ENCODE results near the gene DEF6. TPM values are rescaled to one million over a fixed set of nuclear protein-coding genes. Genes with fewer than 3 reads are reported as not detected.

The DEF6 gene
- total RNA-seq, 4 donors from 2014 or later: 0.78 to 4.6 (median 4.3) TPM

DNA sequence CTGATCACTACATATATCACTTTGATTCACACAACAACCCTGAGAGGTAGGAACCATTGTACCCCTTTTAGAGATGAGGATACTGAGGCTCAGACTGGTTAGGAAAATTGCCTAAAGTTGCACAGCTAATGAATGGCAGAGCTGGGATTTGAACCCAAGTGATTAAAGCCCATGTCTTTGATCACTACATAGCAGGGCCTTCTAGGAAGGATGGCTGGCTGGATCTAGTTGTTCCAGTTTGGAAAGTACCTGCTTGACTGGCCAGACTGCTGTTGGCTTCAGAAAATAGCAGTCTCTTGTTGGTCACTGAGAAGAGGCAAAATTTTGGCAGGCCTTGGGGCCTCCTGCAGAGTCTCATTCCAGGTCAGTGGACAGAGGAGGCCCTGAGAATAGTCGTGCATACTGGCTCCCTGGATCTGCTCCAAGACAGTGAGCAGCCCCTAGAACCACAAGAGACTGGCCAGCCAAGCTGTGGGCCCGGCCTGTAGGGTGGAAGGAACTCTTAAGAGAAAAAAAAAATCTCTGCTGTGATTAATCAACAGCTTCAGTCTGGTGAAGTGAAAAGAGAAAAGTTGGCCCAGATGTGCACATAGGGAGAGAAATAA lies 62.2 kb downstream of the DEF6 start:
- 0% methylated on average over 2 of the region's 2 CpGs; no CpG with 5 or more reads in 1 of the 2 donors for WGBS, 2 donors (ENCODE audit: low coverage in 1 of 2)
- H3K9me3 ChIP-seq: no peaks in the 10 kb centered on the region
- H3K4me3 ChIP-seq: no peak overlapping the region
- TF ChIP-seq POLR2A (IDR thresholded peaks at IDR 0.05) (no peak), POLR2AphosphoS5 (IDR thresholded peaks at IDR 0.05) (no peak), EP300 (IDR thresholded peaks at IDR 0.05) (no peak)
- TF ChIP-seq, protein P1, sequence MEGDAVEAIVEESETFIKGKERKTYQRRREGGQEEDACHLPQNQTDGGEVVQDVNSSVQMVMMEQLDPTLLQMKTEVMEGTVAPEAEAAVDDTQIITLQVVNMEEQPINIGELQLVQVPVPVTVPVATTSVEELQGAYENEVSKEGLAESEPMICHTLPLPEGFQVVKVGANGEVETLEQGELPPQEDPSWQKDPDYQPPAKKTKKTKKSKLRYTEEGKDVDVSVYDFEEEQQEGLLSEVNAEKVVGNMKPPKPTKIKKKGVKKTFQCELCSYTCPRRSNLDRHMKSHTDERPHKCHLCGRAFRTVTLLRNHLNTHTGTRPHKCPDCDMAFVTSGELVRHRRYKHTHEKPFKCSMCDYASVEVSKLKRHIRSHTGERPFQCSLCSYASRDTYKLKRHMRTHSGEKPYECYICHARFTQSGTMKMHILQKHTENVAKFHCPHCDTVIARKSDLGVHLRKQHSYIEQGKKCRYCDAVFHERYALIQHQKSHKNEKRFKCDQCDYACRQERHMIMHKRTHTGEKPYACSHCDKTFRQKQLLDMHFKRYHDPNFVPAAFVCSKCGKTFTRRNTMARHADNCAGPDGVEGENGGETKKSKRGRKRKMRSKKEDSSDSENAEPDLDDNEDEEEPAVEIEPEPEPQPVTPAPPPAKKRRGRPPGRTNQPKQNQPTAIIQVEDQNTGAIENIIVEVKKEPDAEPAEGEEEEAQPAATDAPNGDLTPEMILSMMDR (IDR thresholded peaks at IDR 0.05): no peak
- H3K36me3 ChIP-seq: peaks cover 0 to 20% of the 10 kb centered on the region in 2 donors
- peaks cover 8 to 63% (median 12%) of the 10 kb centered on the region in 3 donors for H3K4me1 ChIP-seq
- H3K27me3 ChIP-seq: no peaks in the 10 kb centered on the region
- peak; percentile 31 for ATAC-seq
- H3K27ac ChIP-seq: peak overlapping the region in 2 of 4 donors; percentile 20 to 57

DNA sequence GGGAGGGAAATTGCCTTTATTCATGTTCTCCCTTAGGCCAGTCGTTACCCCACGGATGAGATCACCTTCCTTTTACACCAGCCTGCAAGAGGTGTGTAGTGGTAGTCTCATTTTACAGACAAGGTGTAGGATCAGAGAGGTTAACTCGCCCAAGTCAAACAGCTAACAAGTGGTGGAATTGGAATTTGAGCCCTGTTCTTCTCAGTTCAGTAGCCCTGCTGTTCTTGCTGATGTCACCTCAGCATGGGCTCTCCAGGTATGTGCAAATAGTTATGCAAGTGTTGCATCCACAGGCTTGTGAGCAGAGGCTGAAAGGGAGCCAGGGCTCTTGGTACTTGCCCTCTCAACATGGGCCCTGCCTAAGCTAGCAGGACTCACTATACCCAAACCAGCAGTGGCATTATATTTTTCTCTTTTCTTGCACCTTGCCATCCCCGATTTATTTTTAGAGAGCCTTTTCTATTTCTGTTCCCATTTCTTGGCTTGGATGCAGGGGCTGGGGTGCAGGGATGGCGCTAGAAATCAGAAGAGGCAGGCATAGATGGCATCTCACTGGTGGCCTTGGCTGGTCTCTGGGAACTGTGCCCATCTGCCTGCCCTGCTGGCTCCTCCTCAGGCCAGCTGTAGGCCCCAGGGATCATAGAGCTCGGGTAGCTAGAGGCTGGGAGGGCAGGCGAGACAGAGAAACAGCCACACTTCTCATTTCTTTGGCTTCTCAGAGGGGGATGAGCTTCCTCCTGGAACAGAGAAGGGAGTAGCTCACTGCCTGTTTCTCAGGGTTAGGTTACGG lies 62.9 kb downstream of the DEF6 start:
- H3K9me3 ChIP-seq: no peaks in the 10 kb centered on the region
- no peaks in the 10 kb centered on the region for H3K27me3 ChIP-seq
- TF ChIP-seq, protein P1 (IDR thresholded peaks at IDR 0.05): no peak
- TF ChIP-seq EP300 (IDR thresholded peaks at IDR 0.05): no peak
- no peak for TF ChIP-seq POLR2A (IDR thresholded peaks at IDR 0.05)
- TF ChIP-seq POLR2AphosphoS5 (IDR thresholded peaks at IDR 0.05): no peak
- H3K27ac ChIP-seq: peak overlapping the region in 3 of 4 donors; percentile 20 to 57 (median 23)
- H3K36me3 ChIP-seq: peaks cover 0 to 16% of the 10 kb centered on the region in 2 donors
- 39 to 51% methylated on average over 3 to 4 of the region's 8 CpGs for WGBS, 2 donors (ENCODE audit: low coverage in 1 of 2)
- H3K4me1 ChIP-seq: peaks cover 8 to 63% (median 12%) of the 10 kb centered on the region in 3 donors
- ATAC-seq: peak; percentile 74
- no peak overlapping the region for H3K4me3 ChIP-seq

DNA sequence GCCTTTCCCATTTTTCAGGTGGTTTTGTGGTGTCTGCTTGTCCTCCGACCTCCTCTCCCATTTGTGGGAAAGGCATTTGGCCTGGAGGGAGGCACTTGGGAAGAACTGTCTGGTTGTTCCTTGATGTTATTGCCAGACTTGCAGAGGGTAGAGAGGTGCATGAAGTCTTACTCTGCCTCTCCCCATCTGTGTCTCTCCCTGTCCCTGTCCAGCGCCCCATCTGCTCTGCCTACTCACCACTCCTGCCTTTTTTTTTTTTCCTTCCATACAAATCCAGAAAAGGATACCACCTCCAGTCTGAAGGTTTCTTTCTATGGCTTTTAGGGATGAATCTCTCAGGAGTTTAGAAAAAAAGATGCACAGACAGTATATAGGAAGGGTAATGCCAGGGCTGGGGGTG lies 64.6 kb downstream of the DEF6 start:
- 92 to 100% methylated on average over 1 to 2 of the region's 2 CpGs for WGBS, 2 donors (ENCODE audit: low coverage in 1 of 2)
- ATAC-seq: no peak
- TF ChIP-seq POLR2A (IDR thresholded peaks at IDR 0.05): no peak
- TF ChIP-seq EP300 (IDR thresholded peaks at IDR 0.05): no peak
- TF ChIP-seq POLR2AphosphoS5 (IDR thresholded peaks at IDR 0.05): no peak
- TF ChIP-seq, protein P1 (IDR thresholded peaks at IDR 0.05): no peak
- H3K36me3 ChIP-seq: peaks cover 0 to under 1% of the 10 kb centered on the region in 2 donors
- no peak overlapping the region for H3K4me3 ChIP-seq
- peaks cover 8 to 51% (median 12%) of the 10 kb centered on the region in 3 donors for H3K4me1 ChIP-seq
- H3K27ac ChIP-seq: no peak overlapping the region
- H3K27me3 ChIP-seq: no peaks in the 10 kb centered on the region
- H3K9me3 ChIP-seq: no peaks in the 10 kb centered on the region

DNA sequence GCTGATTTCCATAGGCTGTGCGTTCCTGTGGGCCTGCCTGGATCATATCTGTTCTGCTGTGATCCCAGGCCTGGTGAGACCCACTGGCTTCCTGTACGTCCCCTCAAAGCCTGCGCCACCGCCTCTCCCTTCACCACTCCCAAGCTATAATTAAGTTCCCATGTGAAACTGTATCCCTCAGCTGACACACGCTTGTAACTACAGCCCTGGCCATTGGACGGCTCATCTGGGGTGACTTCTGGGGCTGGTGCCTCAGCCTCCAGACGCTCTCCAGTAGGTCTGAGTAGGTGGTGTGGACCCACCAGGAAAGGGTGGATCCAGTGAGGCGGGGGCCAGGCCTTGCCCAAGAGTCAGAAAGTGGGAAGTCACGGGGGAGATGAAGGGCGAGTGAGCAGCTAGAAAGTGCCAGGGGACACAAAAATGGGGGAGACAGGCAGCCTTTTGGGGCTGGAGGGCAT lies 65.7 kb downstream of the DEF6 start:
- Histone ChIP-seq H3K27me3 (no peaks in the 10 kb centered on the region), H3K4me3 (no peak overlapping the region), H3K4me1 (peaks cover 8 to 48% (median 15%) of the 10 kb centered on the region in 3 donors), H3K27ac (no peak overlapping the region), H3K36me3 (no peaks in the 10 kb centered on the region), H3K9me3 (no peaks in the 10 kb centered on the region)
- TF ChIP-seq EP300 (IDR thresholded peaks at IDR 0.05) (no peak), POLR2A (IDR thresholded peaks at IDR 0.05) (no peak), POLR2AphosphoS5 (IDR thresholded peaks at IDR 0.05) (no peak)
- TF ChIP-seq, protein P1 (IDR thresholded peaks at IDR 0.05): no peak
- 89% methylated on average over 9 of the region's 10 CpGs; no CpG with 5 or more reads in 1 of the 2 donors for WGBS, 2 donors (ENCODE audit: low coverage in 1 of 2)
- ATAC-seq: no peak
